NCI-H1436 treated with DMSO at 0.1 percent for 48 hours (cell line): Measurements from ENCODE around the gene PCDHB4.
"Not testable (repeated sequence)": the region's sequence is repeated elsewhere in the genome, so short reads cannot be mapped to it uniquely, and the experiment has no call there.

Experiments used
- DNase-seq: peaks from one replicate; lab custom pipeline; 2025; lab: John Stamatoyannopoulos, UW

Gene PCDHB4

GRCh38 chr5:141150224-141150992 is 28.8 kb downstream of the PCDHB4 start:
- DNase-seq = no peak

- no peak for DNase-seq
Measured at GRCh38 chr5:141150993-141151325, 29.3 kb downstream of the PCDHB4 start.

- not testable (repeated sequence) for DNase-seq
Measured at GRCh38 chr5:141151632-141152031, 30.0 kb downstream of the PCDHB4 start.

GRCh38 chr5:141152096-141152495 is 30.5 kb downstream of the PCDHB4 start:
- not testable (repeated sequence) for DNase-seq

- DNase-seq = no peak
Measured at GRCh38 chr5:141155540-141156374, 34.1 kb downstream of the PCDHB4 start.

- DNase-seq = not testable (repeated sequence)
Measured at GRCh38 chr5:141157356-141157755, 35.7 kb downstream of the PCDHB4 start.

GRCh38 chr5:141157901-141158300 is 36.3 kb downstream of the PCDHB4 start:
- not testable (repeated sequence) for DNase-seq

- DNase-seq = no peak
Measured at GRCh38 chr5:141172381-141173204, 51.0 kb downstream of the PCDHB4 start, which contains the start of gene PCDHB7. Gene PCDHB7, plus strand, starts transcription at chr5:141172644. Its CDS starts 192 bp downstream, at chr5:141172836.

- not testable (repeated sequence) for DNase-seq
Measured at GRCh38 chr5:141174291-141175104, 52.9 kb downstream of the PCDHB4 start.
